Stimulated activated CD8-positive, alpha-beta memory T cell treated with anti-CD3 and anti-CD28 coated beads, Interleukin-7, amount 100 ng/mL, for 48 hours (primary cell): ENCODE results near the gene LDLRAD4.
A peak's percentile ranks its signal among the peaks of the same experiment; 100 is the strongest.

Experiments
- DNase-seq, 2 donors: peaks; one replicate each; pipeline ENCODE4 v3.0.0-alpha.2; 2020; ENCODE audit warnings: low read depth in 1 of 2; ENCODE audit errors: extremely low read depth in 1 of 2

The LDLRAD4 gene

DNA sequence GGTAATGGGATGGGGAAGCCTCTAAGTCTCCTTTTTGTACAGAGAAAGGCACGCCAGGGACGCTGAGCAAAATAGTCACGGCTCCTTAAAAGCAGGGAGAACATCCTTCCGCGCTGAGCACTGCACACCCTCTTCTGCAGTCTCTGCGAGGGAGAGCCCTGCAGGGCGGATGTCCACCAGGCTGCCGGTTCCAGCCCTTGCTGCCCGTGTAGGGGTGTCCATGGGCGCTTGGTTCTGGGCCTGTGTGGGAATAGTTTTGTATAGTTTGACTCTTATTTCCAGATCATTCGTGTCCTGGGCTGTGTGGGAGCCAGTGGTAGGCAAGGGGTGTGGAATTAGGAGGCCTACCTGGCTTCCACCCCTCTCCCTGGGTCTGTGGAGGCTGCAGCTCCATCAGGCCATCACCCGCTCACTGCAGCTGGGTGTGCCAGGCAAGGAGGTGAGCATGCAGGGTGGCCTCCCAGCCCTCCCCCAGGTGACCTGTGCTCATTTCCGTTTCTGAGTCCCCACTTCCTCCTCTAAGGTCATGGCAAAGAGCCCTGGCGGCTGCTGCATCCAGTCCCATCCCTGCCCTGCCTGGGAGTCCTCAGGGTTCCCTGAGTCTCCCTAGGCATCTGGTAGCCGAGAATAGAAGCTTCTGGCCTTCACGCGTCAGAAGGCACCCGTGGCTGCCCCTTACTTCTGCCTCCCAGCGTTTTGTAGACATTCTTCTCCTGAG is 202.6 kb downstream of the LDLRAD4 start:
- DNase-seq, result no peak

DNA sequence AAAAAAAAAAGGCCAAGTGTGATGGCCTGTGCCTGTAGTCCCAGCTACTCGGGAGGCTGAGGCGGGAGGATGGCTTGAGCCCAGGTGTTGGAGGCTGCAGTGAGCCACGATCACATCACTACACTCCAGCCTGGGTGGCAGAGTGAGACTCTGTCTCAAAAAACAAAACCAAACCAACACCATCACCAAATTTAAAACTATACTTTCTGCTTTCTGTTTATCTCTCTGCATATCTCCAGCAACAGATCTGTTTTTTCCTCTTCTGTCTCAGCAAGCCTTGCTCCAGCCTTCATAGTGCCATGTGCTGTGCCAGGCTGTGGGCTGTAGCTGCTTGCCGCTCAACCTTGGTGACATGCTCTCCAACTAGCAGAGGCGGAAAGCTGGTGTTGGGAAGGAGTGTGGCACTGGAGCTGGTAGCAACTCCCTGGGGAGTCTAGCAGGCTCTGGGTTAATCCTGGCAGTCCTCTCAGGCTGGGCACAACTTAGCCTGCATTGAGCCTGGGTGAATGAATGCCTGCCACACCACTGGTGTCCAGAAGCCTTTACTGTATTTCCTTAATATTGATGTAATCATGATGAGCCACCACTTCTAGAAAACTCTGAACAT is 204.1 kb downstream of the LDLRAD4 start:
- no peak for DNase-seq

DNA sequence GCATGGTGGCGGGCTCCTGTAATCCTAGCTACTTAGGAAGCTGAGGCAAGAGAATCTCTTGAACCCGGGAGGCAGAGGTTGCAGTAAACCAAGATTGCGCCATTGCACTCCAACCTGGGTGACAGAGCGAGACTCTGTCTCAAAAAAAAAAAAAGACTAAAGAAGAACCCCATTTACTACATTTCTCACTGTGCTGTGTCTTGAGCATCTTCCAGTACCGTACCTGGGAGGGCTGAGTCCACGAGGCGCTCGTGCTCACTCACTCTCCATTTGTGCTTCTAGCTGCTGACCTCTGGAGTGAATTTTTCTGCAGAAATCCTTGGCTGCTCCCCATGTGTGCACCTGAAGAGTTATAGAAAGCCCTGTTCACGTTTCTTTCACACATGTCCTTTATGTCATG is 204.8 kb downstream of the LDLRAD4 start:
- no peak for DNase-seq

DNA sequence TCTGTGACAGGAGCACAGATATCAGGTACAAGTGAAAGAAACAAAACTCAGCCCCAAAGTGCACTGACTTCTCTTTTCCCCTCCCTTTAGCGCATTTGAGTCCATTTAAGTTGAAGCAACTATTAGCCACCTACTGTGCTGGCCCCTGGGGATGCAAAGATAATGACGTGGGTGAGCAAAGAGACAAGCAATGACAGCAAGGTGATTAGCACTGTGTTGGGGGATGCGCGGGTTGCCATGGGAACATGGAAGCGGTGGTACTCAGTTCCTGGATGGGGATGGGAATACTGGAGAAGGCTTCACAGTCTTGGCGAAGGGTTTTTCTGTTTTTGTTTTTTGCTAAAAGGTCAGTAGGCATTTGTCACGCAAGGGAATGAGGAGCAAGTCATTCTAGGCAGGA is 205.8 kb downstream of the LDLRAD4 start:
- DNase-seq, result no peak

DNA sequence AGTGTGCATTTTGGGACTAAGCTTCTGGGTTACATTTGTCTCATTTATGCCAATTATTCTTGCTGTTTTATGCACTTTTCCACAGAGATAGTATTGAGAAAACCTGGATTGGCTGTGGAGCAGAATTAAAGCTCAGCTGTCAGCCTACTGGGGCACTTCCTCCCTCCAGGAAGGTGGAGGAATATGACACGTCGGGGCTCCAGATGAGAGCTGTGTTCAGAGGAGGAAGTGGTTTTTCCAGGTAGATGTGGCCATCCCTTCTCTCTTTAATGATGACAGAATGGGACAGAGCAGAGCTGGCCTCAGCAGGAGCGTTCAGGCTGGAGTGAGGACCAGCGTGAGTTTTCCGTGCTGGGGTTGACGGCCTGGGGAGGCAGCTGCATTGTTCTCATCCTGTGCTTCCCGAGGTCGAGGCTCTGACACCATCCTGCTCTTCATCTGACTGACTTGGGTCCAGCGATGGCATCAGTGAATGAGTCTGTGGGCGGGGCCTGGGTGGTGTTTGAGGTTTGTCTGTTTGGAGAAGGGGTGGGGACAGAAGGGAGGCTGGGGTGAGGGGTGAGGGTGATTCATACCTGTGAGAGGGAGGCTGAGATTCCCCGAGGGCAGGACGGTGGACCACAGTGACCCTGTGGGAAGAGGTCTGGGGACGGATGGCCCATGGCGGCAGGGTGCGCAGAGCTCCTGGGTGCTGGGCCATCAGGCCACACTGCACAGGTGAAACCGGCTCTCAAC is 207.0 kb downstream of the LDLRAD4 start:
- no peak for DNase-seq

DNA sequence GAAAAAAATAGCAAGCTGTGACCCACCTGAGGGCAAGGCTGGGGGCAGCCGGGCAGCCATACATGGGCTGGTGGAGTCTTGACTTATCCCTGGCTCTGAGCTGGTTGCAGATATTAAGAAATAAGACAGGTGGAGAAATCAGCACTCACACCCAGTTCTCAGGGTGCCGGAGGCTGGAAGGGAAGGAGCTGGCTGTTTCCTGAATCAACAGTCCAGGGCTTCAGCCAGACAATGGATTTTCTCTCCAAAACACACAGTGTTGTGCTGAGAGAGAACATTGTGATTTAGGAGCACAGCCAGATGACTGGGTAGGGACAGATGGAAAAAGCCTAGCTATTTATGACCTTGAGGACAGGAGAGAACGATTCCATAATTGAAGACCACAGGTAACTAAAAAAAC is 208.8 kb downstream of the LDLRAD4 start:
- DNase-seq, result no peak

DNA sequence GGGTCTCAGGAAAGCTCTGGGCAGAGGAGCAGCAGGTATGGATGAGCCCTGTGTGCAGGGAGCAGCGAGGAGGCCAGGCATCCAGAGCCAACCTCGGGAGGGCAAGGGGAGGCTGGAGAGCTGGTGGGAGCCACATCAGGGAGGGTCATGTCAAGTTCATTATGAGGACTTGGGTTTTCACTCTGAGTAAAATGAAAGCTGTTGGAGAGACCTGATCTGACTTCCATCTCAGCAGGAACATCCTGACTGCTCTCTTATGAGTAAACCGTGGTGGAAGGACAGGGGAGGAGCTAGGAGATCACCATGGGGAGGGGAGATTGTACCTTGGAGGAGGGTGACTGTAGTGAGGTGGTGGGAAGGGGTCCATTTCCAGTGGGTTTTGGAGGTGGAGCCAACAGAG is 209.8 kb downstream of the LDLRAD4 start:
- DNase-seq, result no peak

DNA sequence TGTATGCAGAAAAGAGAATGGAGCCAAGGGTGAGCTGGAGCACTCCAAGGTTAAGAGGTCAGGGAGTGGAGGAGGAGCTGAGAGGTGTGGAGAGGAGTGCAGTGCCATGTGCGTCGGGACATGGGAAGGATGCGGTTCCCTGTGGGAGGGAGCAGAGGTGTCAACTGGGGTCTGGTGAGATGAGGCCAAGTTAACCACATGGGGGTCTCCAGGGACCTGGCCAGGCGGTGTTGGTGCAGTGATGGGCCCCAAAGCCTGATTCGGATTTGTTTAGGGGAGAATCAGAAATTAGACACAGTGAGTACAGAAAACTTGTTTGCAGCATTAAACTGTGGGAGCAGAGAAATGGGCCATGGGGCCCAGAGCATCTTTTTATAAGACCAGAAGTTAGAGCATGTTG is 210.5 kb downstream of the LDLRAD4 start:
- DNase-seq, result no peak

DNA sequence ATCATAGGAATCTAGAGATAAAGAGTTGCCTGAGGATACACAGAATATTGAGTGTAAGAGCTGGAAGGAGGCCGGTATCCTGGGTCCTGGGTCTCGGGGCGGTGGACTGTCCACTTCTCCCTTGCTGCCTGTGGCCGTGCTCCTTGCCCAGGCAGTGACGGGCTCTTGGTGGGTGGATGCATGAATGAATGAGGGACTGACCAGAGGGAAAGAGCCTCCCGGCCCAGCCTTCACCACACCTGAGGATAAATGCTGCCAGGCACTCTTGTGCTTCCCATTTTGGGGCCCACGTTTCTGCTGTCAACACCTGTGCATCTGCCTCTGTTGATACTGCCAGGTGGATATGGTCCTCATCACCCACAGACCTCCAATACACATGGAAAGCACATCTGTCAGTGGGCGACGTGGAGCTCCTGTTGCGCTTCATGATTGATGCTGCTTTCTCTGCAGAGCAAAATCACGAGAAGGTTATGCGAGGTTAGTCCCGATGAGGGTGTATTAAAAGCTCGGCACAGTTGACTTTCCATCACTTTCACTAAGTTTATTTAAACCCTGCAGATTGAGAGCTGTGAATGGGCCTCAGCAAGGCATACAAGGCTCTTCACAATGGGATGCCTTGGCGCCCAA is 211.4 kb downstream of the LDLRAD4 start:
- DNase-seq, result no peak

DNA sequence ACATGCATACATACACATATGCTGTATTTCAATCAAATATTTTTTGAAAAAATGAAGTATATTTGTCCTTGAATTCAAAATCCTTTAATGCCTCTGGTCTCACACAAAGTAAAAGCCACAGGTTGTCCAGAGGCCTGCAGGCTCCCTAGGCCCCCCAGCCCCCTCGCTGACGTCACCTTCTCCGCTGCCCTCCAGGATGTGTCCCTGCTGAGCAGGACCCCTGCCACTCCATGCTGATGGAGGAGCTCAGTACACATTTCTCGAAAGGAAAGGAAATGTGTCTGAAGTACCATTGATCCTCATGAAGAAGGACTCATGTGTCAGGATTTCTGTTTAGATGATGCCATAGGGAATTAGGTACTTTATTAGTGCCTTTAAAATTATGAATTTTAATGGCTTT is 212.1 kb downstream of the LDLRAD4 start:
- DNase-seq, result no peak

DNA sequence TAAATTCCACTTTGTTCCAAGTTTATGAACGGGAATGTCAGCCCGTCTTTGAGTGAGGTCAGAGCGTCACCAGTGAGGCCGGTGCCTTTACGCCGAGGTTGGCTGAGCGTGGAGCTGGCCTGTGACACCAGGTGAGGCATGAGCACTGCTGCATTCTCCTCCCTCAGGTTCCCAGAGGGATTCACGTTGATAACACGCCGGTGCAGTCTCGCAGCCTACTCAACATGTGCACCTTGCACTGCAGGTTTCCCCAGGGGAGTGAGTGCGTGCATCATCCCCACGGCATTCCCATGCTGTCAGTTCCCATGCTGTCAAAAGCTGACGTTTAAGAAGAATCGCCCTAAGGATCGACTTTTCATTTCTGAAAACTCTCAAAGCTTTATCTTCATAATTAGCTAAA is 213.3 kb downstream of the LDLRAD4 start:
- no peak for DNase-seq

DNA sequence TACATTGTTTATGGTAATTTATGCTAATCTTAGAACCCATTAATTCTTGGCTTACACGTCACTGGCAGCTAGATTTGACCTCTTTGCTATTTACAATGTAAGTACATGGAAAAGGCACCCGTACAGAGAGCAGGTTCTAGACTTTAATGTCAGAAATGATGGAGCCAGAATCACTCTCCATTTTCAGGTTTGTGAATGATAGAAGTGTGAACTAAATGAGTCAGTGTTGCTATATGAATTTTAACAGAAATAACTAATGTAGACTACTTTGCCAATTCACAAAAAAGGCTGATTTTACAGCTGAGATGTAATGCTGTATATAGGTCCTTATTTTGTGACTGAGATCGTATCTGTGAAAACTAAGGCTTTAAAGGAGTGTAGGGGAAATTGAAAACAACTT is 214.6 kb downstream of the LDLRAD4 start:
- DNase-seq, result no peak

DNA sequence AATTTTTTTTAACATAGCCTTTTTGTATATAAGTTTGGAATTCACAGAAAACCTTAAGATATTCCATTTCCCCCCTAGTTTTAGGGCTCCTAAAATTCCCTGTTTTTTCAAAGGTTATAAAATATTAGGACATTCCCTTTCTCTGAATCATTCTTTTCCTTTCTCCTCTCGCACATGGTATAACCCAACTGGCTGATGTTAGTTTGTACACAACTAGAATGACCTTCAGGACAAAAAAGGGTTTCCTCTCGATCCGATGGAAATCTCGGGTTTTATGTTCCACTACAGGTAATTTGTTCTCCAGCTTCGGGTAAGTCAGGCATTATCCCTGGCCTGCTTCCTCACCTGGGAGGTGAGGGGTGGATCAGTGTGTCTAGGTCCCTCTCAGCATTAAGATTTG is 215.1 kb downstream of the LDLRAD4 start:
- DNase-seq, result no peak

DNA sequence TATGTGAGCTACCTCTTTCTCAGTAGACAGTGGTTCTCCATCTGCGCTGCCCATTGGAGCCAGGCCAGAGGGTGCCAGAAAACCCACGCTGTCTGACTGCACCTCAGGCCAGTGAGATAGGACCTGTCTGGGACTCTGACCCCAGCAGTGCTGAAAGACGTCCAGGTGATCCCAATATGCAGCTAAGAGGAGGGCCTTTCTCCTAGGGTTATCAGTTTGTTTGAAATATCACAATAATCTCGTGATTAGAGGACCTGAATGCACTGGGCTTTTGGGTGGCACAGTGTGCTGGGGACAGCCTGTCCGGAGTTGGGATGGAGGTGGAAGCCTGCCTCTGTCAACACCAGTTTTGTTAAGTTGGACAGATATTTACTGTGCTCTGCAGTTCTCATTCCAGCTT is 216.3 kb downstream of the LDLRAD4 start:
- no peak for DNase-seq

DNA sequence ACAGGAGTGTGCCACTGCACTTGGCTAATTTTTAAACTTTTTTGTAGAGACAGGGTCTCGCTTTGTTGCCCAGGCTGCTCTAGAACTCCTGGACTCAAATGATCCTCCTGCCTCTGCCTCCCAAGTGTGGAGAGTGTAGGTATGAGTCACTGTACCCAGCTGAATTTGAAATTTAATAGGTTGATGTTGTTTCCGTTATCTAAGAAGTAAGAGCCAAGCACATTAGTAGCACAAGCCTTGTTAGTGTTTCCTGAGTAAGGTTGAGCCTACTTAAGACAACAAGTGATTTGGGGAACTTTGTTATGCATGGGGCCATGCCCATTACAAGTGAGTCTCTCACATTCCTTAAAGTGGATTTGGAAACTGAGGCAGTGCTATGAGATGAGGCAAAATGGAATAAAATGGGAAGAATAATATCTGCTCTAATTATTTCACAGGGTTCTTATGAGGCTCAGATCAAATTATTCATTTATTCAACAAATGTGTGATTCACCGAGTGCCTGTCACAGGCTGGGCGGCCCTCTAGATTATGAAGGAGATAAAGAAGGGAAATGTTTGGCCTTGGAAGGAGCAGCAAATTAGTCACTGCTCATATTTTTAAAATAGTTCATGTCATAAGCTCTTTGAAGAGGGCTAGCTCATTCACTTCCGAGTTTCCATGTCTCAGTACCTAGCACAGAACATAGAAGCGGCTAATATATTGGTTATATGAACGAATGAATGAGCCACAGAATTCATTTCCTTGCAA is 217.2 kb downstream of the LDLRAD4 start:
- no peak for DNase-seq

DNA sequence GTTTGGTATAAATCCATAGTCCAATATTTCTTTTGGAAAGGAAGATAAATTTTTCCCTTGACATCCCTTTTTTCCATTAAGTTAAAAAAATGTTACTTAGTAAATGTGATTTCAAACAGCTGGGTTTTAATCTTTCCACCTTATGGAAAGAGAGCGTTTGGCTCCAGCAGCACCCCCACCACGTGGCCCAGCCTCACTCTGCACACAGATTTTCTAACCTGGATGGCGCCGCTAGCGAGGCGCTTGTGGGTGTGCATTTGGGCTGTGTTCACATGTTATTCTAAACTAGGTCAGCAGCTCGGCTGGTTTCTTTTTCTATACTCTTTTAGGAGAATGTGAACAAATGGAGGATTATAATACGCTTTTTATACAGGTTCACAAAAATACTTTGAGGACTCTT is 218.0 kb downstream of the LDLRAD4 start:
- DNase-seq, result no peak

DNA sequence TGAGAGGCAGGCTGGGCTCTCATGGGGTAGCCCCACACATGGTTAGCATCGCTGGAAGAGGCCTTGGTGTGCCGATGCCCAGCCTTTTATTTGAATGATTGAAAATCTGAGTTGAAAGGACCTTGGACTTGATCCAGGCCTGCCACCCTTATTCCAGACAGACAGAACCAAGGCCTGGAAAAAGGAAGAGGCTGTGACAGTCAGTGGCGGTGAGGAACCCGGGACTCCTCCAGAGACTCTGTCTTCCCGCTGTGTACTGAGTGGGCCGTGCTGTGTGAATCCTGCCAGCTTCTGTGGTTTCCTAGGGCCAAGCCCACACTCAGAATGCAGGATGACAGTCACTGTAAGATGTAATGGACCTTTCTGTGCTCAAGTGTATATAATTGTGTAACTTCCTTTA is 218.5 kb downstream of the LDLRAD4 start:
- no peak for DNase-seq

DNA sequence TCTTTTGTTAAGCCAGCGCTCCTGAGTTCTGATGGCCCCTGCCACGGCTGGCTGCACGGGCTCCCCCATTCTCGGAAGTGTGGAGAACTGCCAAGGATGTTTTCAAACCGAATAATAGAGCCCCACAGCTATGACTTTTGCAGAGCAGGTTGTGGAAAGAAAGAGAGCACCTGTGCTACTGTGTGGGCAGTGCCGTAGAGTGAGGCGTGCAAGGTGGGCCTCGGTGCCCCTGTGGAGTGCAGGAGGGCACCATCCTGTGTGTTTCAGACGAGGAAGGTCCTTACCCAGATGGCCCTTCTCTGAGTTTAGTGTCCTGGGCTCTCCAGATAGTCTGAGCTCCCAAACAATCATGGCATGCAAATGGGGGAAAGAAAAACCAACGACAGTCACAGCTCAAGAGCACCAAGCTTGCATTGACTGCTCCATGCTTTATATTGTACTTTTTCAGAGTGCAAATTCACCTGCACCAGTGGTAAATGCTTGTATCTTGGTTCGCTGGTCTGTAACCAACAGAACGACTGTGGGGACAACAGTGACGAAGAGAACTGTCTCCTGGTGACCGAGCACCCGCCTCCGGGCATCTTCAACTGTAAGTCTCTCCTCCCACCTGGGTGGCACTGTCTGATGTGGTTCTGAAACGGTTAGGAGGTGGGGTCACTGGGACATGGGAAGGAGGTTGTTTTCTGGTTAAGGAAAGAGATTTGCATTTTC is 219.4 kb downstream of the LDLRAD4 start:
- DNase-seq, result peak in 1 of 2 donors; percentile 58

DNA sequence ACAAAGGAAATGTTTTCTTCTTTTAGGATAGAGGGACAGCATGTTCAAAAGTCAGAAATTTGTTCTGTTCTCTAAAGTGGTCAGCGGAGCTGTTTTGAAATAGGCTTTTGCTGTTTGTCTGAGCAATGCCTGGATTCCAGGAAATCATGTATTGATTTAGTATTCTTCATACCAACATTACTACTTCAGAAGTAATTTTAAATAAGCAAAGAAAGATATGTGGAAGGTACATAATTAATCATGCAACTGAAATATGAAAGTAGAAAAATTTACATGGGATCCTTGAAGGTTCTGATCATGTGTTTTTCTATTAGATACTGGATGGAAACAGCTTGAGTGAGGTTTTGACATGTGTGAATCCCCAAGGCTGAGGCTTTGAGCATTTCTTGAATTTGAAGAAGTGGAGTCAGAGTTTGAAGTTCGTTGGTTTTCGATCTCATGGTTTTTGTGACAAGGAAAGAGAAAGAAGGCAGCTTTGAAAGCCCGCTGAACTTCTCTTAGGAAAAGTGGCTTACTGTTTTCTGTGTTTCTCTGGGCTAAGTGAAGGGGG is 220.0 kb downstream of the LDLRAD4 start:
- no peak for DNase-seq

DNA sequence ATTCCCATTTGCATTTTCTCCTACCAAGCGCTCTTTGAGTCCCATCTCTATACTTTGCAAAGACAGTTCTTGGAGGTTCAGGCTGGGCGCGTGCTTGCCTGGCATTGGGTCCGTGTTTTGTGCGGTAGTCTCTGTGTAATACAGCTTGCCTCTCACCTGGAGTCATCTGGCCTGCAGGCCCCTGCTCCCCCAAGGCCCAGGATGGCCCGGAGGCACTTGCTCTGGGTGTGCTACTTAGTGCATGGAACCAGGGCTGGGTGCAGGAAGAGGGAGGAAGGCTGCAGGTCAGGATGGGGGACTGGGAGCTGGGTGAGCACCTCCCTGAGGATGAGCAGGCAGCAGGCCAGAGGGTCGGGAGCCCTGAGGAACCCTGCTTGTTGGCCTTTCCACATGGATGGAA is 220.9 kb downstream of the LDLRAD4 start:
- no peak for DNase-seq
